ENCODE data around the gene TMEM253. TPM values are rescaled to one million over a fixed set of nuclear protein-coding genes. Genes with fewer than 3 reads are reported as not detected.

The TMEM253 gene
- total RNA-seq, 1 donor from 2014 or later, result not detected

DNA sequence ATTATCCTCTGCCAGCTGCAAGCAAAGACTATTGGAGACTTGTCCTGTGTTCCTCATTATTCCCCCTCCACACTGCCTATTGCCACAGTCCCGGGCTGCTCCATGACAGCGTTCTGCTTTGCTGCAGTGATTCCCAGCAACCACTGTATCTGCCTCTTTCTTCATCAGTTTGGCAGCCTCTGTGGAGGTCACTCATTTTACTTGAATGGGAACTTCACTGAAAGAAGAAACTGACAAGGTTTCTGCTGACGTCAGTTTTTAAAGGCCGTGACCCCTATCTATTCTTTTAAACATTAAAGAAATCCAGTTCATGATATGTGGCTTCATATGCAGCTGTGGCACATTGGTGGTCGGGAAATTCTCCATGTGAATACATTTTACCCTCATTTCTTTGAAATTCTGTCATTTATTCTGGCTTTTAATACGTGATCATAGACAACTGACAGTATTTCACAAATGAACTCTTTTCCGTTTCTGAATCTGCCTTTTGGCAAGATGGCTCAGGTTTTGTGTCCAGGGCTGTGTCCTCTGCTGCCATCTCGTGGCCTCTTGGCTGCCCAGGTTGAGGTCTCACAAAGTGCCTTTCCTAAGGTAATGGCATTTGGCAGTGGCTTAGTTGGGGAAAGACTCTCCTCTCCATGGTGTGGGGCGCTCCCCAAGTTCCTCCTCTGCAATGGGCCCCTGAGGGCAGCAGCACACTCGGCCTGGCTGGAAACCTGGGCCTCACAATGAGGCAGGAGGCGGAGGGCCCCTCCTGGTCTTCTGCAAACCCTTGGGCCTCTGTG lies 5.8 kb downstream of the TMEM253 start:
- no peaks in the 10 kb centered on the region for H3K36me3 Mint-ChIP-seq (ENCODE audit: low read depth)
- H3K4me1 Mint-ChIP-seq (ENCODE audit: low read depth), result peaks cover 39% of the 10 kb centered on the region
- no peaks in the 10 kb centered on the region for H3K9me3 Mint-ChIP-seq
- intact Hi-C loops (cut with micrococcal nuclease), result loop anchor here (1.0 to 2.0 kb wide), 2 partner anchors 38 to 92 kb away; no protein-coding TSS in a partner anchor
- H3K4me3 Mint-ChIP-seq (ENCODE audit: low read depth), result no peak overlapping the region
- no peaks in the 10 kb centered on the region for H3K27me3 Mint-ChIP-seq (ENCODE audit: low read depth)
- peak overlapping the region; percentile 30 for H3K27ac Mint-ChIP-seq
- DNase-seq (ENCODE audit: low spot score), result peak; percentile 69

DNA sequence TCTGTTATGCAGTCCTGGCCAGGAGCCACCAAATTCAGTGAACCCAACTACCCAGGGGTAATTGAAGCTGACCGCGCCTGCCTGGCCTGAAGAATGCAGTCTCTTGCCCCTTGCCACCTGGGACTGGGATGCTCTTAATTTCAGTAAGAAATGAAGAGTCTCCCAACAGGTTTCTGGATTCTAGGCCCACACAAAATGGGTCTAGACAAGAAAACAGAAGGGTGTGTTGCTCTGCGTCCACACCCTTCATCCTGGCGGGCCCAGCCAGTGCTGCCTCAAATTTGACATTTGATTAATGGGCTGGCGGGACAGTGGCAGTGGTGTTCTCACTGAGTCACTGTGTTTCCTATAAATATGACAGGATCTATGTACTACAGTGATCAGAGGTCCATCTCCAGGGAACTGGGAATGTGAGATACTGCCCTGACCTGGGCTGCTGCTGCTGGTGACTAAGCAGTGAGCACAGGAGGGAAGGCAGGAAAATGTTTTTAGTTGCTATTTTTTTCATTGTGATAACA lies 6.5 kb downstream of the TMEM253 start:
- Mint-ChIP-seq H3K4me3 (ENCODE audit: low read depth) (no peak overlapping the region), H3K36me3 (ENCODE audit: low read depth) (no peaks in the 10 kb centered on the region), H3K27ac (no peak overlapping the region), H3K27me3 (ENCODE audit: low read depth) (no peaks in the 10 kb centered on the region), H3K4me1 (ENCODE audit: low read depth) (peaks cover 33% of the 10 kb centered on the region), H3K9me3 (no peaks in the 10 kb centered on the region)
- intact Hi-C loops (cut with micrococcal nuclease), result loop anchor here (1.0 to 2.0 kb wide), 2 partner anchors 39 to 93 kb away; no protein-coding TSS in a partner anchor
- no peak for DNase-seq (ENCODE audit: low spot score)

DNA sequence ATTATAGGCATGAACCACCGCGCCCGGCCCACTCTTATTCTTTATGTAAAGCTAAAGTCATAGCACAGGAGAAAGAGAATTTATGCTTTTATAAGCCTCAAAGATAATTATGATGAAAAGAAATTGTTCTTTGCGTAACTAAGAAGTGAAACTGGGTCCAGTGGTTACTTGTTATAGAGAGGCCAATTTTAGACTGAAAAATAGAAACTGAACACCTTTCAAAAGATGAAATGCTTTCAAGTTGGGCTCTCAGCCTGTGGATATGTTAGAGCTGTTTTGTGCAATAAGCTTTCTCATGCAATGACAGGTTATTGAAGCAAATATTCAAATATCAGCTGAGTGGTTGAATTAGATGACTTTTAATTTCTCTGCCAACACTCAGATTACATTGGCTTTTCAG lies 7.9 kb downstream of the TMEM253 start:
- peaks cover 25% of the 10 kb centered on the region for H3K4me1 Mint-ChIP-seq (ENCODE audit: low read depth)
- no peak for DNase-seq (ENCODE audit: low spot score)
- no peaks in the 10 kb centered on the region for H3K36me3 Mint-ChIP-seq (ENCODE audit: low read depth)
- H3K27ac Mint-ChIP-seq, result no peak overlapping the region
- H3K27me3 Mint-ChIP-seq (ENCODE audit: low read depth), result no peaks in the 10 kb centered on the region
- H3K4me3 Mint-ChIP-seq (ENCODE audit: low read depth), result no peak overlapping the region
- no peaks in the 10 kb centered on the region for H3K9me3 Mint-ChIP-seq
- intact Hi-C loops (cut with micrococcal nuclease), result no loop called here

DNA sequence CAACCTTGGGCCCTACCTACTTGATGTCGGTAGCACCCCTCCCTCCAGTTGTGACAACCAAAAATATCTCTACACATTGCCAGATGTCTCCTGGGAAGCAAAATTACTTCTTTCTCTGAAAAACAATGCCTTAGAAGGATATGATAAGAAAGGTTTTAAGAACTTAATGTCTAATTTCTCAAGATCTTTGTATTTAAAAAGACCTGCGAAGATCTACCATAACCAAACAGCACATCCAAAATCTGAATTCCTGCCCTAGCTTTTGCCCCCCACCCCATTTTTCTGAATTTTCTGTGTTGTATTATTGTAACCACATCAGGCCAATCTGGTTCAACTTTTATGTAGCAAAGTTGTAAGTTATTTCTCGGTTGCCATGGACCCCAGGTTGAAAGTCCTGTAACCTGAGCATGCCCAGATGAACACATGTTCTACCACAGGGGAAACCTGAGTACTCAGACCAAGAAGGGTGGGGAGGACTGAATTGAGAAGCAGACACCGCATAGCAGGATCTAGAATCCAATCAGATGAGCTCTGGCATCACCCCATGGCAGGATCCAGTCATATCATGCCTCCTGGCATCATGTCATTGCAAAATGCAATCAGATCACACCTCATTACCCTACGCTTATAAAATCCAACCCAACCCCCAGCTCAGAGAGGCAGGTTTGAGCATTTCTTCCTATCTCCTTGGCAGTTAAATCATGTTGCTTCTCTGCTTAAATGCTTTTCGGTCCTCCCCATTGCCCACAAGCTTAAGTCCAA lies 8.7 kb downstream of the TMEM253 start:
- DNase-seq (ENCODE audit: low spot score), result no peak
- Mint-ChIP-seq H3K4me1 (ENCODE audit: low read depth) (peaks cover 24% of the 10 kb centered on the region), H3K9me3 (no peaks in the 10 kb centered on the region), H3K27me3 (ENCODE audit: low read depth) (no peaks in the 10 kb centered on the region), H3K36me3 (ENCODE audit: low read depth) (no peaks in the 10 kb centered on the region), H3K4me3 (ENCODE audit: low read depth) (no peak overlapping the region), H3K27ac (peak overlapping the region; percentile 61)
- intact Hi-C loops (cut with micrococcal nuclease), result no loop called here

DNA sequence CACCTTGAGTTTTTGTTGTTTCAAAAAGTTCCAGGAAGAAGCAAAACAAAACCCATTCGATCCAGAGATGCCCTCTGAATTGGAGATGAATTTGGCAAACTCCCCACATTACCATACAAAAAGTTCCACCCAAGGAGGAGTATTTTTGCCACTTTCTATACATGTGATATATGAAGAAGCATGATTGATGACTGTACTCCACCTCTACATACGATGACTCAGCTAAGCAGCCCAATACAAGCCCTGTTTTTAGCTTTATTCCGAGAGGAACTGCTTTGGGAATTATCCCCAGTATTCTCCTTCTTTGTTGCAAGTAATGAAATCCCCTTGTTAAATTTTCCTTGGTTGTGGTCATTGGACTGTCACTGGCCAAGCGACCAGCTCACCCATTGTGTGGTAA lies 11.4 kb downstream of the TMEM253 start:
- no peaks in the 10 kb centered on the region for H3K9me3 Mint-ChIP-seq
- intact Hi-C loops (cut with micrococcal nuclease), result no loop called here
- no peak overlapping the region for H3K4me3 Mint-ChIP-seq (ENCODE audit: low read depth)
- H3K27me3 Mint-ChIP-seq (ENCODE audit: low read depth), result no peaks in the 10 kb centered on the region
- H3K4me1 Mint-ChIP-seq (ENCODE audit: low read depth), result peaks cover 11% of the 10 kb centered on the region
- no peak overlapping the region for H3K27ac Mint-ChIP-seq
- H3K36me3 Mint-ChIP-seq (ENCODE audit: low read depth), result no peaks in the 10 kb centered on the region
- DNase-seq (ENCODE audit: low spot score), result no peak

DNA sequence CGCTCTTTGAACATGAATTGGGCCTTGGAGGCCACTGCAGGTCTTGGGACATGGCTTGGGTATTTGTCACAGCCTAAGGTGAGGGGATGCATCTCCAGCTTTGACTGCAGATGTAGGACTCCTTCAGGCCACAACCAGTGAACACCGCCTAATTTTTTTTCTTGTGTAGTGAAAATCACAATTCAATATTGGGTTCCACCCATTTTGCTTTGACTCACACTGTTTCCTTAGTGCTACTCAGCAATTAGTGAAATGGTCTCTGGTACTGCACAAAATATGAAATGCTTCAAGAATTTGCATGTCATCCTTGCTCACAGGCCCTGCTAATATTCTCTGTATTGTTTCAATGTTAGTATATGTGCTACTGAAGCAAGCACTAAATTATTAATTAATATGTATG lies 12.5 kb downstream of the TMEM253 start:
- no peak for DNase-seq (ENCODE audit: low spot score)
- H3K9me3 Mint-ChIP-seq, result no peaks in the 10 kb centered on the region
- H3K36me3 Mint-ChIP-seq (ENCODE audit: low read depth), result no peaks in the 10 kb centered on the region
- no peaks in the 10 kb centered on the region for H3K27me3 Mint-ChIP-seq (ENCODE audit: low read depth)
- peaks cover 11% of the 10 kb centered on the region for H3K4me1 Mint-ChIP-seq (ENCODE audit: low read depth)
- no peak overlapping the region for H3K4me3 Mint-ChIP-seq (ENCODE audit: low read depth)
- intact Hi-C loops (cut with micrococcal nuclease), result no loop called here
- H3K27ac Mint-ChIP-seq, result no peak overlapping the region

DNA sequence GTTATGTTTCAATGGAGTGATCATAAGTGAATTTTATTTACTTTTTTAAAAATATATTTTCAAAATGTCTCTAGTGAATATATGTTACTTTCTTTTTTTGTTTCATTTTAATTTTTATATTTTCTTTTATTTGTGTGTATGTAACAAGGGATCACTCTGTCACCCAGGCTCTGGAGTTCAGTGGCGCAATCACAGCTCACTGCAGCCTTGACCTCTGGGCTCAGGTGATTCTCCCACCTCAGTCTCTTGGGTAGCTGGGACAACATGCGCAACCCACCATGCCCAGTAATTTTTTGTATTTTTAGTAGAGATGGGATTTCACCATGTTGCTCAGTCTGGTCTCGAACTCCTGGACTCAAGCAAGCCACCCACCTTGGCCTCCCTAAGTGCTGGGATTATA lies 18.1 kb downstream of the TMEM253 start:
- intact Hi-C loops (cut with micrococcal nuclease), result no loop called here
- Mint-ChIP-seq H3K4me1 (ENCODE audit: low read depth) (peaks cover 4% of the 10 kb centered on the region), H3K4me3 (ENCODE audit: low read depth) (no peak overlapping the region), H3K9me3 (no peaks in the 10 kb centered on the region), H3K27ac (no peak overlapping the region), H3K36me3 (ENCODE audit: low read depth) (no peaks in the 10 kb centered on the region), H3K27me3 (ENCODE audit: low read depth) (no peaks in the 10 kb centered on the region)
- DNase-seq (ENCODE audit: low spot score), result no peak

DNA sequence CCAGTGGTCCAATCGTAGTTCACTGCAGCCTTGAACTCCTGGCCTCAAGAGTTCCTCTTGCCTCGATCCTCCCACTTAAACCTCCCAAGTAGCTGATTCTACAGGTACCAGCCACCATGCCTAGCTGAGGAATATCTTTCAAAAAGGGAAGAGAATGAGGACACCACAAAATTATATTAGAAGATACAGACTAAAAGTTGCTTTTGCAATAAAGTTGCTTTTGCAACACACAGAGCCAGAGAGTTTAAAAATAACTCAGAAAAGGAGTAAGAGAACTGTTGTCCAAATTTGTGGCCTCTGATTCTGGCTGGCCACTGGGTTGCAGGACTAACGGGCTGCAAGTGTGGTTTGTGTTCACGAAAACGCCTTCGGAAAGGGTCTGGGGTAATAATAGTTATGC lies 19.8 kb downstream of the TMEM253 start:
- Mint-ChIP-seq H3K4me1 (ENCODE audit: low read depth) (peaks cover 4% of the 10 kb centered on the region), H3K27ac (no peak overlapping the region), H3K4me3 (ENCODE audit: low read depth) (no peak overlapping the region), H3K27me3 (ENCODE audit: low read depth) (no peaks in the 10 kb centered on the region), H3K9me3 (no peaks in the 10 kb centered on the region), H3K36me3 (ENCODE audit: low read depth) (no peaks in the 10 kb centered on the region)
- intact Hi-C loops (cut with micrococcal nuclease), result no loop called here
- DNase-seq (ENCODE audit: low spot score), result no peak

DNA sequence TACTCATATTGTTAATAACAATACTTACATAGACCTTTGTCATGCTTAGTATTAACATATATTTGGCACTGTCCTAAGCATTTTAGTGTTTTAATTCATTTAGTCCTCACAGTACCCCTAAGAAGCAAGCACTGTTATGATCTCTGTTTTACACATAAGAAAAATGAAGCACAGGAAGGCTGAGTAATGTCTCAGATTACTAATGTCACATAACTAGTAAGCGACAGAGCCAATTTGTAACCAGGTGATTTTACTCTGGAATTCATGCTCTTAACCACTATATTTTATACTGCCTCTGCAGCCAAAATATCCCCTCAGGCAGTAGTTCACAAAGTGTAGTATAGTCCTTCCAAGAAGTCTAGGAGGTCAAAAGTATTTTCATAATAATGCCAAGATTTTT lies 20.3 kb downstream of the TMEM253 start:
- intact Hi-C loops (cut with micrococcal nuclease), result no loop called here
- H3K36me3 Mint-ChIP-seq (ENCODE audit: low read depth), result no peaks in the 10 kb centered on the region
- H3K27me3 Mint-ChIP-seq (ENCODE audit: low read depth), result peaks cover 1% of the 10 kb centered on the region
- H3K9me3 Mint-ChIP-seq, result no peaks in the 10 kb centered on the region
- peaks cover 4% of the 10 kb centered on the region for H3K4me1 Mint-ChIP-seq (ENCODE audit: low read depth)
- H3K4me3 Mint-ChIP-seq (ENCODE audit: low read depth), result no peak overlapping the region
- no peak for DNase-seq (ENCODE audit: low spot score)
- no peak overlapping the region for H3K27ac Mint-ChIP-seq

DNA sequence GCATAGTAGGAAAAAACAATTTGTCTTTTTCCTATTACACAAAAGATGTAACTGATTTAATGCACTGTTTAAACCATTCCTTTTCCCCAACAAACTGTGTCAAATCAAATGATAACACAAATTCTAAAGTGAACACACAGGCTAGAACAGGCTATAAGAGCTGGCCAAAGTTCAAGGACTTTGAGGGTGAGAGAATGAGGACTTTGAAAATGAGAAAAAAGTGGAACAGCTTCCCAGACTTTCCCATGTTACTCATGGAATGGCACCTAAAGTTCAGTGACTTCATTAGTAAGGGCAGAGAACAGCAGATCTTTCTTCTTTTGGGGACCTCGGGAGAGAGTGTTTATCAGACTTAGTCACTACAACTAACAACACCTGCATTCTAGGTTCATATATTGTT lies 22.6 kb downstream of the TMEM253 start:
- no peak for DNase-seq (ENCODE audit: low spot score)
- intact Hi-C loops (cut with micrococcal nuclease), result no loop called here
- Mint-ChIP-seq H3K27me3 (ENCODE audit: low read depth) (peaks cover 17% of the 10 kb centered on the region), H3K4me1 (ENCODE audit: low read depth) (peaks cover 4% of the 10 kb centered on the region), H3K9me3 (no peaks in the 10 kb centered on the region), H3K36me3 (ENCODE audit: low read depth) (no peaks in the 10 kb centered on the region), H3K27ac (no peak overlapping the region), H3K4me3 (ENCODE audit: low read depth) (no peak overlapping the region)

DNA sequence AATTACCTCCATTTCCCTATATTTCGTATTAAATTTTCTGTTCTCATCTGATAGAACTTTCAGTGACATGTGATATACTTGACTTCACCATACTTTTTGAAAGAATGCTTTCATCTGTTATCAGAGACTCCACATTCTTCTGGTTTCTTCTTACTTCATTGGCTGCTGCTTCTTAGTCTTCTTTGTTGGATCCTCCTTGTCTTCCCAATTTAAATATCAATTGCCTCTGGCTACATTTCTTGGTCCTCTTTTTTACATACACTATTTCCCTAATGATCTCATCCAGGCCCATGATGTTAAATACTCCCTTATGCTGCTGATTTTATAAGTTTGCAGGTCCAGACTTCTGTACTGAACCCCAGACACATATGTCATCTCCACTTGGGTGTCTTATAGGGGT lies 33.0 kb downstream of the TMEM253 start:
- no peaks in the 10 kb centered on the region for H3K4me1 Mint-ChIP-seq (ENCODE audit: low read depth)
- H3K4me3 Mint-ChIP-seq (ENCODE audit: low read depth), result no peak overlapping the region
- H3K36me3 Mint-ChIP-seq (ENCODE audit: low read depth), result no peaks in the 10 kb centered on the region
- no peak overlapping the region for H3K27ac Mint-ChIP-seq
- H3K27me3 Mint-ChIP-seq (ENCODE audit: low read depth), result peaks cover 8% of the 10 kb centered on the region
- no peaks in the 10 kb centered on the region for H3K9me3 Mint-ChIP-seq
- intact Hi-C loops (cut with micrococcal nuclease), result no loop called here
- no peak for DNase-seq (ENCODE audit: low spot score)

DNA sequence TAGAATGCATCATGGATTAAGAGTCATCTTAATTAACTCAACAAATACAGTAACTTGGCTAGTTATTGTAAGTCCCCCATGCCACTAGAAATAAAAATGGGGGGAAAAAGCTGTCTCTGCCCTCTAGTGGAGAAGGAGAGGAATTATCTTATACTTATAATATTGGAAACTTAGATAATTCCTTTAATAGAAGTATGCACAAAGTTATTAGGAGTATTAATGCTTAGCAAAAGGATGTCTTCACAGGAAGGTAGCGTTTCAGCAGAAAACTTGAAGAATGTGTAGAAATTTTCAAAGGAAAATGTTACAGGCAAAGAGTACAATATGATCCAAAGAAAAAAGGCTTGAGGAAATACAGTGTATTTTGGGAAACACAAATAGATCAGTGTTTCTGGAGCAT lies 35.2 kb downstream of the TMEM253 start:
- no peak for DNase-seq (ENCODE audit: low spot score)
- H3K4me1 Mint-ChIP-seq (ENCODE audit: low read depth), result no peaks in the 10 kb centered on the region
- intact Hi-C loops (cut with micrococcal nuclease), result no loop called here
- H3K27ac Mint-ChIP-seq, result no peak overlapping the region
- no peaks in the 10 kb centered on the region for H3K36me3 Mint-ChIP-seq (ENCODE audit: low read depth)
- H3K27me3 Mint-ChIP-seq (ENCODE audit: low read depth), result peaks cover 4% of the 10 kb centered on the region
- no peaks in the 10 kb centered on the region for H3K9me3 Mint-ChIP-seq
- no peak overlapping the region for H3K4me3 Mint-ChIP-seq (ENCODE audit: low read depth)

DNA sequence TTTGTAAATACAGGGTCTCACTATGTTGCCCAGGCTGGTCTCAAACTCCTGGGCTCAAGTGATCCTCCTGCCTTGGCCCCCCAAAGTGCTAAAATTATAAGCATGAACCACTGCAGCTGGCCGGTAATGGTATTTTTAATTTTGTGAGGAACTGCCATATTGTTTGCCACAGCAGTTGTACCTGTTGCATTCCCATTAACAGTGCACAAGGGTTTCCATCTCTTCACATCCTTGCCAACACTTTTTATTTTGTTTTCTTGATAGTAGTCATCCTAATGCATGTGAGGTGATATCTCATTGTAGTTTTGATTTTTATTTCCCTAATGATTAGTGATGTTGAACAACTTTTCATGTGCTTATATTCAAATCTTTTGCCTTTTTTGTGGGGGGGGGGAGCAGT lies 41.5 kb downstream of the TMEM253 start:
- Mint-ChIP-seq H3K27ac (no peak overlapping the region), H3K27me3 (ENCODE audit: low read depth) (peaks cover 2% of the 10 kb centered on the region), H3K9me3 (peaks cover 23% of the 10 kb centered on the region), H3K4me1 (ENCODE audit: low read depth) (no peaks in the 10 kb centered on the region), H3K36me3 (ENCODE audit: low read depth) (no peaks in the 10 kb centered on the region), H3K4me3 (ENCODE audit: low read depth) (no peak overlapping the region)
- DNase-seq (ENCODE audit: low spot score), result no peak
- intact Hi-C loops (cut with micrococcal nuclease), result no loop called here
